HepG2 (cell line): Measurements from ENCODE around the gene TTBK1. TPM values are rescaled to one million over a fixed set of nuclear protein-coding genes. Genes with fewer than 3 reads are reported as not detected.
A peak's percentile ranks its signal among the peaks of the same experiment; 100 is the strongest.

Experiments used
- BORCS8-MEF2B ChIP-seq: sonication (generic); formaldehyde crosslinking; IDR thresholded peaks from 2 replicates; pipeline ENCODE4 v1.8.0; 2022; ENCODE audit warnings: mild to moderate bottlenecking, missing genetic modification reagents
- GATA4 ChIP-seq: sonication (generic); IDR thresholded peaks from 2 replicates; pipeline ENCODE4 v1.6.1; 2016; ENCODE audit warnings: antibody characterized with exemption, low read depth, borderline replicate concordance
- MEIS1 ChIP-seq: sonication (generic); formaldehyde crosslinking; IDR thresholded peaks from 2 replicates; pipeline ENCODE4 v1.9.0; 2021; ENCODE audit warnings: mild to moderate bottlenecking, missing genetic modification reagents, moderate library complexity, borderline replicate concordance
- MTF2 ChIP-seq: sonication (generic); formaldehyde crosslinking; IDR thresholded peaks from 2 replicates; pipeline ENCODE4 v1.5.0; 2020; ENCODE audit warnings: missing genetic modification reagents, borderline replicate concordance
- PATZ1 ChIP-seq: sonication (generic); formaldehyde crosslinking; IDR thresholded peaks from 2 replicates; pipeline ENCODE4 v1.4.0; 2020; ENCODE audit warnings: missing genetic modification reagents
- TFDP1 ChIP-seq: IDR thresholded peaks from 2 replicates; pipeline ENCODE4 v1.6.1; 2016; ENCODE audit warnings: missing compliant biosample characterization, missing genetic modification reagents, borderline replicate concordance
- THYN1 ChIP-seq: sonication (generic); formaldehyde crosslinking; IDR thresholded peaks from 2 replicates; pipeline ENCODE4 v1.8.1; 2023; ENCODE audit warnings: low read depth, mild to moderate bottlenecking, moderate library complexity, missing genetic modification reagents, borderline replicate concordance
- TRIM22 ChIP-seq: fragments of 450-650 bp; IDR thresholded peaks from 2 replicates; pipeline ENCODE4 v1.6.1; 2017
- TSC22D2 ChIP-seq: sonication (generic); formaldehyde crosslinking; IDR thresholded peaks from 2 replicates; pipeline ENCODE4 v1.5.1; 2020; ENCODE audit warnings: missing genetic modification reagents, mild to moderate bottlenecking, borderline replicate concordance
- USF2 ChIP-seq, 2 experiments: sonication (generic) in 1 of 2; formaldehyde crosslinking in 1 of 2; IDR thresholded peaks; 2 replicates each; pipeline versions ENCODE4 v1.5.1 to v1.6.1; 2011 to 2020; ENCODE audit warnings: borderline replicate concordance in 1 of 2, low read depth in 1 of 2, low read length in 1 of 2, mild to moderate bottlenecking in 1 of 2, missing genetic modification reagents in 1 of 2, moderate library complexity in 1 of 2
- ZBTB38 ChIP-seq: sonication (generic); formaldehyde crosslinking; IDR thresholded peaks from 2 replicates; pipeline ENCODE4 v1.5.1; 2020; ENCODE audit warnings: mild to moderate bottlenecking, missing genetic modification reagents
- ZFP37 ChIP-seq: sonication (generic); formaldehyde crosslinking; IDR thresholded peaks from 2 replicates; pipeline ENCODE4 v1.4.0; 2020; ENCODE audit warnings: missing genetic modification reagents, borderline replicate concordance
- ZFP91 ChIP-seq: sonication (generic); formaldehyde crosslinking; IDR thresholded peaks from 2 replicates; pipeline ENCODE4 v1.9.0; 2022; ENCODE audit warnings: missing genetic modification reagents, mild to moderate bottlenecking, borderline replicate concordance
- ZNF136 ChIP-seq: sonication (generic); formaldehyde crosslinking; IDR thresholded peaks from 2 replicates; pipeline ENCODE4 v1.8.1; 2022; ENCODE audit warnings: low read depth, mild to moderate bottlenecking, moderate library complexity, missing genetic modification reagents
- ZNF296 ChIP-seq: sonication (generic); formaldehyde crosslinking; conservative IDR thresholded peaks from 2 replicates; pipeline ENCODE4 v1.5.0; 2020; ENCODE audit warnings: mild to moderate bottlenecking, missing genetic modification reagents
- ZNF770 ChIP-seq: sonication (generic); formaldehyde crosslinking; IDR thresholded peaks from 2 replicates; pipeline ENCODE4 v1.5.0; 2020; ENCODE audit warnings: mild to moderate bottlenecking, missing genetic modification reagents
- polyA plus RNA-seq, 8 experiments: library from polyadenylated mRNA; depleted of rRNA in 3 of 8; stranded (reverse) in 7 of 8; unstranded in 1 of 8; fragments of >200 nt; fragmentation: Illumina TruSeq in 4 of 8; extraction: Trizol in 4 of 8; gene quantifications; 2 replicates each; pipeline versions ENCODE4 v1.2.1 to v1.2.3, GENCODE V29; 2011 to 2016; ENCODE audit warnings: low read depth in 4 of 8, missing spikeins in 1 of 8, mixed read lengths in 1 of 8; ENCODE audit not compliant: insufficient read depth in 1 of 8
- total RNA-seq, 5 experiments: library from RNA; depleted of rRNA; stranded (reverse); fragments of >200 nt; fragmentation: Illumina TruSeq; extraction: Trizol; gene quantifications; 2 replicates each; pipeline ENCODE4 v1.2.3, GENCODE V29; 2016; ENCODE audit warnings: low read depth in 1 of 5

The TTBK1 gene
- total and polyA plus RNA-seq, 2 of the 13 experiments (the other 11 are each of a cell fraction or from before 2014, with no cell fraction given): 0.24 to 0.33 TPM

GRCh38 chr6:43274127-43274915 is 31.0 kb downstream of the TTBK1 start (continued):
- peak; percentile 97 for TF ChIP-seq ZBTB38 (CRISPR knock-in tag)
- TF ChIP-seq ZFP37 (CRISPR knock-in tag): no peak
- TF ChIP-seq ZNF136: 0 out of 2 replicates have a peak, but pooled peaks have one; percentile 11
- no peak for TF ChIP-seq USF2 (IDR thresholded peaks at IDR 0.05; ENCODE audit: low read depth, low read length)
- no peak for TF ChIP-seq USF2 (CRISPR knock-in tag; IDR thresholded peaks at IDR 0.05; ENCODE audit: borderline replicate concordance)
- TF ChIP-seq ZNF770: no peak
- no peak for TF ChIP-seq MTF2 (CRISPR knock-in tag)
- TF ChIP-seq ZFP91 (CRISPR knock-in tag): no peak
- TF ChIP-seq ZNF296 (CRISPR knock-in tag): no peak
- TF ChIP-seq PATZ1 (CRISPR knock-in tag): peak; percentile 5; the same call in 1 of the 2 replicates
- TF ChIP-seq GATA4: no peak
- no peak for TF ChIP-seq TFDP1 (CRISPR knock-in tag)
- no peak for TF ChIP-seq TSC22D2 (CRISPR knock-in tag)
- no peak for TF ChIP-seq MEIS1
- peak; percentile 26; the same call in 1 of the 2 replicates for TF ChIP-seq BORCS8-MEF2B
- TF ChIP-seq TRIM22: no peak
- no peak for TF ChIP-seq THYN1 (CRISPR knock-in tag)
